ENCODE results near the gene RAPGEF6.

RAPGEF6 gene

GRCh38 chr5:131515348-131515747, 119.7 kb downstream of the RAPGEF6 start:
- H3K27ac Mint-ChIP-seq = peak overlapping the region; percentile 30
- DNase-seq = no peak
- peaks cover 16% of the 10 kb centered on the region for H3K36me3 Mint-ChIP-seq (ENCODE audit: low read depth)
- H3K9me3 Mint-ChIP-seq = no peaks in the 10 kb centered on the region
- TF ChIP-seq CTCF (IDR thresholded peaks at IDR 0.05) = no peak
- H3K27me3 Mint-ChIP-seq (ENCODE audit: low read depth, poor library complexity) = no peaks in the 10 kb centered on the region
- H3K4me3 Mint-ChIP-seq = no peak overlapping the region
- no peaks in the 10 kb centered on the region for H3K4me1 Mint-ChIP-seq

- no peak for DNase-seq
- Mint-ChIP-seq H3K4me3 (no peak overlapping the region), H3K9me3 (no peaks in the 10 kb centered on the region), H3K36me3 (ENCODE audit: low read depth) (peaks cover 21% of the 10 kb centered on the region), H3K27ac (no peak overlapping the region), H3K4me1 (no peaks in the 10 kb centered on the region), H3K27me3 (ENCODE audit: low read depth, poor library complexity) (no peaks in the 10 kb centered on the region)
- TF ChIP-seq CTCF (IDR thresholded peaks at IDR 0.05) = no peak
Observed at GRCh38 chr5:131514316-131515283, 120.4 kb downstream of the RAPGEF6 start.

GRCh38 chr5:131513780-131514179, 121.2 kb downstream of the RAPGEF6 start:
- no peak for TF ChIP-seq CTCF (IDR thresholded peaks at IDR 0.05)
- Mint-ChIP-seq H3K27ac (no peak overlapping the region), H3K4me3 (no peak overlapping the region), H3K36me3 (ENCODE audit: low read depth) (peaks cover 21% of the 10 kb centered on the region), H3K4me1 (no peaks in the 10 kb centered on the region), H3K9me3 (no peaks in the 10 kb centered on the region), H3K27me3 (ENCODE audit: low read depth, poor library complexity) (no peaks in the 10 kb centered on the region)
- no peak for DNase-seq

GRCh38 chr5:131511934-131512333, 123.1 kb downstream of the RAPGEF6 start:
- Mint-ChIP-seq H3K27me3 (ENCODE audit: low read depth, poor library complexity) (no peaks in the 10 kb centered on the region), H3K9me3 (no peaks in the 10 kb centered on the region), H3K36me3 (ENCODE audit: low read depth) (peaks cover 33% of the 10 kb centered on the region), H3K27ac (peak overlapping the region; percentile 72), H3K4me3 (no peak overlapping the region), H3K4me1 (no peaks in the 10 kb centered on the region)
- DNase-seq = no peak
- no peak for TF ChIP-seq CTCF (IDR thresholded peaks at IDR 0.05)

- Mint-ChIP-seq H3K27me3 (ENCODE audit: low read depth, poor library complexity) (no peaks in the 10 kb centered on the region), H3K36me3 (ENCODE audit: low read depth) (peaks cover 31% of the 10 kb centered on the region), H3K4me3 (no peak overlapping the region), H3K27ac (no peak overlapping the region), H3K4me1 (no peaks in the 10 kb centered on the region), H3K9me3 (no peaks in the 10 kb centered on the region)
- DNase-seq = no peak
- no peak for TF ChIP-seq CTCF (IDR thresholded peaks at IDR 0.05)
Observed at GRCh38 chr5:131509801-131510200, 125.2 kb downstream of the RAPGEF6 start.
